ENCODE results near the gene BRAT1. TPM values are rescaled to one million over a fixed set of nuclear protein-coding genes. Genes with fewer than 3 reads are reported as not detected.

BRAT1 gene
- total RNA-seq (2021): 53.9 and 57.7 TPM in 2 replicates
- Bru-seq, nascent RNA: percentile 73 among the genes with signal in this experiment
- percentile 62 among the genes with signal in this experiment for BruChase-seq, experiment 1, labeled RNA remaining after a 2-hour chase
- BruChase-seq, experiment 2, labeled RNA remaining after a 6-hour chase: percentile 81 among the genes with signal in this experiment
- long read RNA-seq, transcript BRAT1-201 (14 exons, 2,915 nt): major isoform, 133 of 335 reads
- long read RNA-seq, partial matches to known transcripts: 81 of 335 reads
- long read RNA-seq, other reads (novel, unspliced or antisense): 121 of 335 reads

- ChIA-PET CTCF (interaction anchor here (0.6 to 0.7 kb wide), 4 partner anchors 17 to 103 kb away, joined by 3 to 11 read pairs (median 5); no protein-coding TSS in a partner anchor), POLR2A (ENCODE audit: unreplicated experiment) (interaction anchor here (0.5 to 0.6 kb wide), 2 partner anchors 76 to 243 kb away, joined by 3 to 8 read pairs; no protein-coding TSS in a partner anchor)
- Histone ChIP-seq H3K9me3 (ENCODE audit: insufficient read depth, low read depth) (no peaks in the 10 kb centered on the region), H3K4me1 (replicated peaks; ENCODE audit: insufficient read depth) (peaks cover 36% of the 10 kb centered on the region), H3K4me3 (peak within 1 kb of the TSS; percentile 86), H3K9me2 (ENCODE audit: insufficient read depth) (no peaks in the 10 kb centered on the region), H3K79me2 (ENCODE audit: low read depth) (peaks cover 39% of the 10 kb centered on the region), H2AFZ (peak within 1 kb of the TSS; percentile 98), H3K4me2 (peak within 1 kb of the TSS; percentile 98), H3F3A (ENCODE audit: insufficient read depth, low read depth) (peaks cover 34% of the 10 kb centered on the region), H3K27ac (peak within 1 kb of the TSS; percentile 87), H4K20me1 (ENCODE audit: insufficient read depth) (peaks cover 19% of the 10 kb centered on the region), H3K36me3 (ENCODE audit: low read depth) (peaks cover 7% of the 10 kb centered on the region; the same call in 1 of the 2 replicates), H3K27me3 (ENCODE audit: insufficient read depth, low read depth) (no peaks in the 10 kb centered on the region)
- intact Hi-C loops (cut with micrococcal nuclease; ENCODE audit: unreplicated experiment): loop anchor here (1.0 to 5.0 kb wide), 3 partner anchors 27 to 78 kb away; partner anchors contain the start of genes GRIFIN and TTYH3
- TF ChIP-seq CTCF (conservative IDR thresholded peaks at IDR 0.05) (peak; percentile 47), EZH2 (IDR thresholded peaks at IDR 0.05; ENCODE audit: low read depth) (no peak)
- BruUV-seq (replicated peaks): no TSS peak
- DNase-seq: peak; percentile 95 to 98
These were observed at the start of gene BRAT1 for GRCh38 chr7:2555121-2556052. Gene BRAT1, minus strand, starts transcription at chr7:2555524. Its CDS starts 1,093 bp downstream, at chr7:2554431.

- H3K4me1 ChIP-seq (replicated peaks; ENCODE audit: insufficient read depth): no peaks in the 10 kb centered on the region; the same call in 1 of the 2 replicates
- H3F3A ChIP-seq (ENCODE audit: insufficient read depth, low read depth): no peaks in the 10 kb centered on the region
- TF ChIP-seq EZH2 (IDR thresholded peaks at IDR 0.05; ENCODE audit: low read depth): no peak
- TF ChIP-seq CTCF (conservative IDR thresholded peaks at IDR 0.05): no peak
- no TSS peak for BruUV-seq (replicated peaks)
- H2AFZ ChIP-seq: no peak overlapping the region
- H3K4me2 ChIP-seq: no peak overlapping the region
- DNase-seq: no peak
- H3K27me3 ChIP-seq (ENCODE audit: insufficient read depth, low read depth): no peaks in the 10 kb centered on the region
- H3K36me3 ChIP-seq (ENCODE audit: low read depth): no peaks in the 10 kb centered on the region
- H4K20me1 ChIP-seq (ENCODE audit: insufficient read depth): no peaks in the 10 kb centered on the region
- POLR2A ChIA-PET (ENCODE audit: unreplicated experiment): no interaction called here
- no peaks in the 10 kb centered on the region for H3K79me2 ChIP-seq (ENCODE audit: low read depth)
- CTCF ChIA-PET: no interaction called here
- H3K27ac ChIP-seq: no peak overlapping the region
- intact Hi-C loops (cut with micrococcal nuclease; ENCODE audit: unreplicated experiment): no loop called here
- no peaks in the 10 kb centered on the region for H3K9me2 ChIP-seq (ENCODE audit: insufficient read depth)
- no peak overlapping the region for H3K4me3 ChIP-seq
- H3K9me3 ChIP-seq (ENCODE audit: insufficient read depth, low read depth): no peaks in the 10 kb centered on the region
These were observed 49.4 kb upstream of the BRAT1 start for GRCh38 chr7:2604608-2605174.
